ENCODE results near the gene APCDD1L.

APCDD1L gene

DNA sequence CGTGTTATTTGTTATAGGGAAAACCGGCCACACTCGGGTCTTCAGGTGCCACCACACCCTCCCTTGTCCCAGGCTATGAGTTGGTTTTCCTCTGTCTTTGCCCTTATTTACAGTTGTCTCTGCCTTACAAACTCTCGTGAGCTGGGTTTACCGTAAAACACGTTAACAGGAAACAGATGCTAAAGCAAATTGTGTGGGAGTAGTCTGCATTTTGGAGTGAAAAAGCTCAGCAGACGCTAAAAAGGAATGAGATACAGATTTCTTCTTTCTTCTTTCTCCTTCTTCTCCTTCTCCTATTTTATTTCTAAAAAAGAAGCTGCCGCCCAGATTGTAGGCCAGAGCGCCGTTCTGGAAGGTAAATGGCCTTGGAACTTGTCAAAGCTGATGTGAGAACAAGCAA is 51.9 kb downstream of the APCDD1L start:
- no peak for DNase-seq

DNA sequence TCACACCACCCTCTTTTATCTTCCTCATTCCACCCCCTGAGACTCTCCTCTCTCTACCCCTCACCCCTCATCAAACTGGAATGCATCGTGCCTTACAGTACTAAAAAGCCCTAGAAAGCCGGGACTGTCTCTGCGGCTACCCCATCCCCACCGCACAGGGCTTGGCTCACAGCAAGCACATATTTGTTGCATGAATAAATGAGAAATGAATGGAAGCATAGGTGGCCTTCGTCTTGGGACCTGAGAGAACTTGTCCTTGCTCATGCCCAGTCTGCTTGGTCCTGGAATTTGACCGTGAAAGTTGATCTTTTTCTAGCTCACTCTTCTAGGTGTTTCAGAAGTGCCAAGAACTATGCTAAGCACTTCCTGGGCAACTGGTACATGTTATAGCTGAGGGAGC is 53.3 kb downstream of the APCDD1L start:
- DNase-seq: no peak

DNA sequence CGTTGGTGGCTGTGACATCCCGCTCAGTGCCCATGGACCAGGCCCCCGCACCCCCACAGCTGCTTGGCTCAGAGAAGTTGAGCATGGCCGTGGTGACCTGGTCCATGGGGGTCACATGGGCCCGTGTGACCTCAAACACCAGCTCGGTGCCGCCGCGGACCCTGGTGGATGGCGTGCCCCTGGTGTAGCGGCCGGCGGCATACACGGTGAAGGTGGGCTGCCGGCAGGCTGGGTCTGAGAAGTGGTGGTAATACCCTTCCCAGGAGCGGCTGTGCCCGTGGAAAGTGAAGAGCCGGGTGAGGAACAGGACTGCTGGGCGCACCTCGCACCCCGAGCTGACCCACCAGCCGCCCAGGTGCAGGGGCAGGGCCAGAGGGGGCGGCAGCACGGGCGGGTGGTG is 54.1 kb downstream of the APCDD1L start:
- no peak for DNase-seq

DNA sequence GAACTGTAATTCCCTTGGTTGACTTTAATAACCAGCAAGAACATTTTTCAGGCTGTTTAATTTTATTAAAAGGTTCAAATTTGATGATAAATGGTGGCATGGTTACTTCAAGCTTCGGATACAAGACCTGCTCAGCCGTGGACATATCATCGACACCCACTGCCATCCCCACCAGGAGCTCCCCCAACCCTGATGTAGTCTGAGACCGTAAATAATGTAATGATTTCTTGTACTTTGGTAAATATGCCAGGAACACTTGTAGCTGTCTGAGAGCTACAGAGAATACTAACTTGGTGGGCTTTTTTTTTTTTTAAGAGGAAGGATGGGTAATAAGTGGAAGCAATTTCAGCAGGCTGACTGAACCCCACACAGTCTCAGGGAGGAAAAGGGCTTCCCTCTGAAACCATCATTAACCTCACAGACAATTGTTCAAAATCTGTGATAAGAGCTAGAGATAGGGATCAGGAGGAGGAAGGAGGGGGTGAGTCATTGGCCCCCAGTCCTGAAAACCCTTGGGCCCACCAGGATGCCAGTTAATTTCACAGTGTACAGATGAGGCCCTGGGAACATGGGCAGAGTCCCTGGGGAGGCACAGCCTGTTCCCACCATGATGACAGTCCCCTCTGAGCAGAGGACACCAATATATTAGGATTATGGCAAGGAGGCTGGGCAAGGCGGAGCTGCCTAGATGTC is 56.0 kb downstream of the APCDD1L start:
- DNase-seq: no peak

DNA sequence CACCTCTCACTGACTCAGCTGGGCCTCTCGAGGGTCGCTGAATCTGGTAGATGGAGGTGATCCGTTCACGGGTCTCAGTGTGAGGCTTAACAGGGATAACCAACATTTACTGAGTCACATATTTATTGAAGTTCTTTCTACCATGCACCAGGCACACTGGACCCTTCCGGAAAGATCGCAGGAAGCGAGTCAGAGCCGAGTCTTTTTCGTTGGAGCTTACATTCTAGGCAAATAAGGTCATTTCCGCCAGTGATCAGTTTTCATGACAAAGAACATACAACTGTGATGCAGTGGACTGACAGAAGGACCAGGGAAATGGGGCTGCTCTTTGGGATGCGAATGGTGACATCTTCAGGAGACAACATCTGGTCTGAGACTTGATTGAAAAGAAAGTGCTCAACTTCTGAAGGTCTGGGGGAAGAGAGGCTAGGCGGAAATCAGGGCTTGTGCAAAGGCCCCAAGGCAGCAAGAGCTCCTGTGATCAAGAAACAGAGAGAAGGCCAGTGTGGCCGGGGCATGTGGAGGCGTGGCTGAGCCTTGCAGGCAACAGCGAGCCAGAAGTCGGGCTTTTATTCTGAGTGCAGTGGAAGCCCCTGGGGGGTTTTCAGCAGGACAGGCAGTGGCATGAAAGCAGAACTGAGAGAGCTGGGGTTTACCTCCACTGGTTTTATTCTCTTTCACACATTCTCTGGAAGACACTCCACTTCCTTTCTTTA is 56.7 kb downstream of the APCDD1L start:
- DNase-seq: no peak

DNA sequence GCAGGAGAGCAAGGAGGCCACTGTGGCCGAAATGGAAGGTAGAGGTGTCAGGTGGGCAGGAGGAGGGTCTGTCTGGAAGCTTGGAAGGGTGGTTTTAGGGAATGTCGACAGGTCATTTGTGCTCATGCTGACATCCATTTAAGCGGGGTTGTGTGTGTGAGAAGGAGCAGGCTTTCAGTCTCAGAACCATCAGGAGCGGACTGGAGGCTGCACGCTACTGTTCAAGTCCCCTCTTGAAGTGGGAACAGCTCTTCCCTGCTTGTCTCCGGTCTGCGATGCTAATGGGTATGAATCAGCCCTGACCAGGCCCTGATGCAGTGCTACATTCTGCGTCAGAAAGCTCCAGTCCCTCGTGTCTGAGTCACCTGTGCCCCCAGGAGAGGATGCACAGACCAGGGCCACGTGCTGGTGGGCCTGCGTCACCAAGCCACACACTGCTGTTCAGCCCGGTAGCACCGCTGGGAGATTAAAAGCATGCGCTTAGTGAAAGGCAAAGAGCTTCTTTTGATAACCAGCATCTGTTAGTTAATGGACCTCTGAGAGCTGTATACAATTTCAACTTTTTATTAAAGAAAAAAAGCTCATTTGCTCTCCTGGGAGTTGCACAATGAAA is 58.0 kb downstream of the APCDD1L start:
- no peak for DNase-seq

DNA sequence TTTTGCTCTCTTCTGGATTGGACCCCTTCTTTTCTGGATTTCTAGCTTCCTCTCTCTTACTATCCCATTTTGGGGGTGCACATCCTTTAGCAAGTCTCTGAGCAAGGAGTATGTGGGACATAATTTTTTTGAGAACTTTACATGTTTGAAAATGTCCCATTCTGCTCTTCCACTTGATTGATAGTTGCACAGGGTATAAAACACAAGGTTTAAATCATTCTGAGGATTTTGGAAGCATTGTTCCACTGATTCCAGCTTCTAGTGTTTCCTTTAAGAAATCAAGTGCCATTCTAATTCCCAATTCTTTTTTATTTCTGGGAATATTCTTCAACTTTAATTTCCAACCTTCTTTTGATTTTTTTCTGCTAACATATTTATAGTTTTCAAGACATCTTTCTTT is 60.7 kb downstream of the APCDD1L start:
- no peak for DNase-seq

DNA sequence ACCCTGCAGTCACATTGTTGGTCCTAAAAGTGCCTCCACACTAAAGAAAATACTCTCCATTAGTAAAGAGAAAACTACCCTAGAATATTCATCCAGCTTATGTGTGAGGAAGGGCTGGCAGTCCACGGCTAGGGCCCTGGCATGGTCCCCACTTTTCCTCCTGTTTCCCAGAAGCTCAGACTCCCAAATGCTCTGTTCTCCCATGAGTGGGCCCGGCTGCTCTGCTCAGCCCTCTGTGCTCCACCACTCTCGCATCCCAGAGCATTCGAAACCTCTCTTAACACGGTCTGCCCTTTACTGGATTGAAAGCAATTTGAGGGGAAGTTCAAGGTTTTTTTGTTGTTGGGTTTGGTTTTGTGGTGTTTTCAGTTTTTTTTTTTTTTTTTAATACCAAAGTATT is 61.8 kb downstream of the APCDD1L start:
- no peak for DNase-seq

DNA sequence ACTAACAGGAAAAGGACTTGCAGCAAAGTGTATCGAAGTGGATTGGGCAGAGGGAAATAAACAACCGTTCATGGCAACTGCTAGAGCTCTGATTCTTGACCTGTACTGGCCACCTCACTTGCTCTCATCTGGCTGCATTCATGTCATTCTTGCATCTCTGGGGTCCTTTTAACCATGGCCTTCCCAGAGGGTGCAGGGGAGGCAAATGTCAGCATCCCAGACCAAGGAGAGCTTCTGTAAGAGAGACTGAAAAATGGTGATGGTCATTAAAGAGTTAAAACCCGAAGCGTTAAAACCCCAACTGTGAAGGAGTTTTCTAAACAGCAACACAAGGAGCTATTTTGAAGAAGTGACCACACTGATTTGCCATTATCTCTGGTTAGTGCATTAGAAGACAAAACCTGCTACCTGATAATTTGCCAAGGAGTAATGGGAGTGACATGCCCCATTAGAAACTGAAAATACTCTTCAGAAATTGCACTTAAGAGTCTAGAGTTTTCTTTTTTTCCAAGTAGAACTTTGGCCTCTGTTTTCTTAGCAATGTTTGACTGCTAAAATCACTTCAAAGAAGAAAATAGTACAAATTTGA is 62.4 kb downstream of the APCDD1L start:
- no peak for DNase-seq

DNA sequence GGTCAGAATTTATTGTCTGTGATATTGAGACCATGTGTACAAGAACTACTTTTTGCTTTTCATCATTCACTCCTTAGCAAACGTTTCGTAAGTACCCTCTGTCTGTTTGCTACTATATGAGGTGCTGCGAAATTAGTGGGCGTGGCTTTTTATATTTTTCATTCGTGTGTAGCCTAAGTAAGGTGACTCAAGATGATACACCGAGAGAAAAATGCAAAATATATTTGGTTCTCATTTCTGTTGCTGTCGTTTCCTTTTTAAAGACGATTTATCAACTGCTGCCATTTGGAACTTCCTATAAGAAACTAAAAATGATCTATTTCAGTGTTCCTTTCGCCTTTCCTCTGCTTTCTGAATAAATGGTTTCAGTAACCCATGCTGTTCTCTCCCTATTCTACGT is 64.9 kb downstream of the APCDD1L start:
- no peak for DNase-seq

DNA sequence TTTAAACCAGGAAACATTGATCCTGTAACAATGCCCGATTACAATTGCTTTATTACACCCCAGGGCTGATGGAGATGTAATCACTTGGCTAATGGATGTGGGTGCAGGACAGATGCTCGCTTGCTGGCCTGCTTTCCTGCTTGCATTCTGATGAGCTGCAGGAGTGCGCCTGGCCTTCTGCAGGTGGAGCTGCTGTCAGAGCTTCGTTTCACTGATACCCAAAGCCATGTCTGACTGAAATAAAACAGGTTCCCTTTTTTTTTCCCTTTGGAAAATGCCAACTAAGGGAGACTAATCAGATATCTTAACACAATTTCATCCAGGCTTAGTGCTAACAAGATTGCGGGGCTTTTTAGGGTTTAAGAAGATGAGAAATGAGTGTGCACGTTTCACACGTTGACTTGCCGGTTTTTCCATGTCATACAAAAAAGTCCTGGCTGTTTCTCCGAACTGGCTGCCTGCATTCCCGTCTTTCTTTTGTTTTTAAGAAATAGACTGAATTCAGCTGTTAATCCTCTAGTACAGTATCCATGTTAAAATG is 65.4 kb downstream of the APCDD1L start:
- no peak for DNase-seq

DNA sequence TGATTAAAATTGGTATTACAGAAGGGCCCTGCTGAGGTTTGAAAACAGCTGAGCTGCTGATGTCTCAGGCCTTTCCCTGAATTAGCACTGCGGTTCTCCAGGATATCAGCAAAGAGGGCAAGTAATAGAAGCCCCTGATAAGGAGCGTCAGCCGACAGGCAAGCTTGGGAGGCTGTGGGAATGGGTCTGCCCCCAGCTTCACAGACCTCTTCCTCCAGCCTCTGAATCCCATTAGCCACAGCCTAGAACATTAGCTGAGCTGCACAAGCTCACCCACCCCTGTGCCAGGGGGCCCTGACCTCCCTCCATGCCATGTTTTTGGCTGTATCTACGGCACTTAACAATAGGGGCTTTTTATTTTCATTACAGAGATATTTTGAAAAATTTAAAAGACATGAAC is 66.2 kb downstream of the APCDD1L start:
- DNase-seq: no peak

DNA sequence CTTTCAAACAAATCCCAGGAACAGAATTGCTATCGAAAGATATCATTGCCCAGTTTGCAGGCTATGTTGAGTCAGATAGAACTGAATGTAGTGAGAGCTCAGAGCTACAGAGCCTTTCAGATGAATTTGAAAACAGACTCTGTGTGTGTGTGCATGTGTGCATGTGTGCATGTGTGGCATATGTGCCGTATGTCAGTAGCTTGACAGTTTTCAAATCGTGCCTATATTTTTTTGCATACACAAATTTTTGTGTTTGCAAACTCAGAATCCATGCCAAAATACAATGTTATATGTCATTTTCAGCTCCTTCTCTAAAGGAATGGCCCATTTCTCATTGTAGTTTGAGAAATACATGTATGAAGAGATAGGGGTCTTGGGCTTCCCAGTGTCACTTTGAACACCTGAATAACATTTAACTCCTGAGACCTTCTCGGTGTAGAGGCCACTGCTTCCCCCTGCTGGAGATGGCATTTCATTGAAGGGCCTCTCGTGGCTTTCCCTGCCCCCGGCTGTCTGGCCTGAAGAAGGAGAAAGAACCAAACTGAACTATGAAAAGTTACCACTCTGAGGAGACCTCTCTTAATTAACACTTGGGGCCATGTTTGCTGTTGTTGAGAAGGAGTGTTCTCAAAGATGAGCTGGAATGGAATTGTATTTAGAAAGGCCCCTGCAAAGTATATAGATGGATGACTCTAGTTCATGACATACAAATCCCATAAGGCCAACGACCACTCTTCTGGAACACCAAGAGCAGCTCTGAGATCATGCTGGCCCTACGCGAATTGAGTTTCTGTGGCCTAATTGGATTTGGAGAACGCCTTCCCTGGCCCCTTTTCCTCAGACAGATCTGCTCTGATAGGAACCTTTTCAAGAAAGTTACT is 67.4 kb downstream of the APCDD1L start:
- DNase-seq: no peak

DNA sequence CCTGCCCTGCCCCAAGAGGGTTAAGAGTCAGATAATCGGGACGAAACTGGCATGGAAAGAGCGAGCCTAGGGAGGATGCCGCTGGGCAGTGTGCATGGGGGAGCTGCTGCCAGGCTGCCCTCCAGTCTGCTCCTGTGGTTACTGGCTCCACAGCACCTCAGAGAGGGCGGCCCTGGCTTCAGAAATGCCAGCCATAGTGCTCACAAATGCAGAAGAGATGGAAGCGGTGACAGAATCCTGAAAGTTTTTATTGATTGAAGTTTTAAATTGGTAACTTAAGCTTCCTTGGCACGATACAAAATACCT is 68.3 kb downstream of the APCDD1L start:
- DNase-seq: no peak

DNA sequence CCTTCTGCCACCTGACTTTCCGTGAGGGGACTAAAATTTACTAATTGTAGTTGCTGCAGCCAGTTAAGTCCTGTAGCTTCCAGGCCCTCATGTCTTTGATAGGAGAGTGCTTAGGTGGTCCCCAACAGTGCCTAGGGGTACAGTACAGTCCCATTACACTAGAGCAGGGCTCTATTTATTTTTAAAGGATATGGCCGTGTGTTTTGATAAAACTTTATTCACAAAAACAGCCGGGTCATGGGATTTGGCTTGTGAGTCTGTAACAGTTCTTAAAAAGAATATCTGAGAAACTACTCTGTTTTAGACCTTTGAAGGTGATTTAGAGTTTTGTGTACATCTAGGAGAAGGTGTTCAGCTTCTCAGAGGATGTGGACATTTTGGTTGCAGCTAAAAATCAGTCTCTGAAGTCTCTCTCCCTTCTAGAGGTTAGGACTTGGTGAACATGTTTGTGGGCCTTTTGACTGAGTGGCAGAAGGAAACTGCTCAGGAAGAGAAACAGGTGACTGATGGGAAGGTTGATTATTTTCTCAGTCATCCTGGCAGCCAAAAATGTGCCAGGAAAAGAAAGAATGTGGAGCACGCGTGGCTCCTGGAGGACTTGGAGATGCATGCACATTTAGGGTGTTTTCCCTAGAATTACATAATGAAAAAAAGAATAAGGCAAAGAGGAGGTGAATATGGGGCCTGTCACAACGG is 68.8 kb downstream of the APCDD1L start:
- no peak for DNase-seq

DNA sequence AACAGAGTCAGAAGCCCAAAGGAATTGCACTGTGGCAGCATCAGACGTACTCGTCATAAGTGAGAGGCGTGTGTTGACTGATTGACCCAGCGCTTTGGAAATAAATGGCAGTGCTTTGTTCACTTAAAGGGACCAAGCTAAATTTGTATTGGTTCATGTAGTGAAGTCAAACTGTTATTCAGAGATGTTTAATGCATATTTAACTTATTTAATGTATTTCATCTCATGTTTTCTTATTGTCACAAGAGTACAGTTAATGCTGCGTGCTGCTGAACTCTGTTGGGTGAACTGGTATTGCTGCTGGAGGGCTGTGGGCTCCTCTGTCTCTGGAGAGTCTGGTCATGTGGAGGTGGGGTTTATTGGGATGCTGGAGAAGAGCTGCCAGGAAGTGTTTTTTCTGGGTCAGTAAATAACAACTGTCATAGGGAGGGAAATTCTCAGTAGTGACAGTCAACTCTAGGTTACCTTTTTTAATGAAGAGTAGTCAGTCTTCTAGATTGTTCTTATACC is 70.4 kb downstream of the APCDD1L start:
- DNase-seq: no peak

DNA sequence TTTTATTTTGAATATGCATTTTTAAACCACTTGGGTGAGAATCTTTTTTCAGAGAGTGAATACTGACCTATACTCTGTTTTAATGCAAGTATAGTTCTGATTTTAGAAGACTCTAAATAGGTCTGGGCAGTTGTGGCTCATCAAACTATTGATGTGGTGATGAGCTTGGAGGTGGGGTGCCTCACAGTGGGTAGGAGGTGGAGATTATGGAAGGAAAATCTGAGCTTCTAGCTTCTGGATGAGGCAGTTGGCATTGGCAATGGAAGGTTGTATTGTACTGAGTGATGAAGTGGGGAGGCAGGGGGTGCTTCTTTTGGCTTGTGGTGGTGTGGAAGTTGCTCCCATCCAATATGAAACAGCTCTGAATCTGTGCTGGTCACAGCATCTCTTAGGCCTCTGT is 73.5 kb downstream of the APCDD1L start:
- DNase-seq: no peak

DNA sequence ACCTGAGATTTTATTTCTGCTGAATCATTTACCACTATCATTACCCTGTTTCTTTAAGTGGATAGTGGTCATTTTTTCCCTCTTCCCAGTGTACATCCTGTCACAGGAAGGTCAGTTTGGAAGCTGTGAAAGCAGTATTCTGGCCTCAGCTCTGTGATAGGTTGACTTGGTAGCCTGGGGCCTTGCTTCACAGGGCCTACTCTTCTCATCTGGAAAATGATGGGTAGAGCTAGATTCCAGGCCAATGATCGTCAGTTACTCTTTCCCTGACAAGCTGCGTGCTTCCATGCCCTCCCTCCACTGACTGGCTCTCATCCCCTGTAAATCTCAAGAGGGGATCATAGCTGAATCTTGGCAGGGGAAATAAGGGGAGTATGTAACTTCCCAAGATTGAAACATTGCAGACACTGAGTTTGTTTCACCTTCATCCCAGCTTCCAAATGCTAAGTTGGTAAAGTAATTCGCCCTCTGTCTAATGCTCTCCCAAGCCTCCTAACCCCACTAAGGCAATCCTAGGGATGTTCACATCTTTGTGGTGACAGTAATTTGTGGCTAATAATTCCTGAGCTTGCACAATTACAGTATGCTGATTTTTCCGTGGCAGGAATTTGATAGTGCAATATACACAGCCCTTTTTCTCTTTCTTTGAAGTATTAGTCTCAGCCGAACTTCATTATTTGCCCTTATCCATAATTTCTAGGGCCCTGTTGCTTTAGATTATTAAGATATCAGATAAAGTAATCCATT is 75.0 kb downstream of the APCDD1L start:
- DNase-seq: no peak

DNA sequence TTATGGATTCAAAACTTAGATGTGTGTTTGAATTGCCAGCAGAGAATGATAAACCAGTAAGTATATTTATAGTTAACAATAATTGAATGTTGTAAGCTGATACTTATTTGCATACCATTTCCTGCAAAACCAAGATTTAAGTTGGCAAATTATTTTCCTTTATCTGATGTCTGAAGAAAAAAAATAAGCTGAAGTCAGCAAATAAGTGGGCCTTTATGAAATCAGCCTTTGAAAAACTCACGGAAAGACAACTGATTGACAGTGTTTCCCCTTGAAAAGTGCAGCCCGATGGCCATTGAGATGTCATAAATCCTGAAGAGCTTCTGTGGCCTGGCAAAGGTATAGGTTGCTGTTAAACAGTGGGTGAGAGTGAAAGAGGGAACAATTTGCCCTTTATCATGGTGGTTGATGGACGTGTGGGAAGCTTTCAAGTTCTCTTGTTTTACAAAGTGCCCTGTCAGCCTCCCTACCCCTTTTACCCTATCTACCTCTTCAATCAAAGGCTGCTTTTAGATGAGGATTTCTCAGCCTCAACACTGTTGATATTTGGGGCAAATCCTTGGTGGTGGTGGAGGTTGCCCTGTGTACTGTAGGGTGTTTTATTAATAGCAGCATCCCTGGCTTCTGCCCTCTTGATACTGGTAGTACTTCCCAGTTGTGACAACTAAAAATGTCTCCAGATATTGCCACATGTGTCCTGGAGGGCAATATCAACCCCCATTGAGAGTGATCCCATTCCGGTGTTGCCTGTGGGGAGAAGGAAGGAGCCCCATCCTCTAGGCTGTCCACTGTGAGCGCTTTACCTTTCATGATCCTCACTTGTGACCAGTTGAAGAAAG is 76.0 kb downstream of the APCDD1L start:
- no peak for DNase-seq
